ENCODE measurements around the gene CC2D2B.
"Not testable (repeated sequence)": the region's sequence is repeated elsewhere in the genome, so short reads cannot be mapped to it uniquely, and the experiment has no call there.

The CC2D2B gene

GRCh38 chr10:95907456-95908253 is at the start of gene CC2D2B:
Gene CC2D2B (plus strand): TSS chr10:95907975. CDS start chr10:95911324, 3,349 bp downstream.
- DNase-seq: peak; percentile 66

GRCh38 chr10:95860166-95860940 is 47.4 kb upstream of the CC2D2B start:
- DNase-seq: no peak

- DNase-seq: no peak
Measured at GRCh38 chr10:95861386-95861785, 46.4 kb upstream of the CC2D2B start.

- DNase-seq: peak; percentile 2
Measured at GRCh38 chr10:95864906-95865813, 42.6 kb upstream of the CC2D2B start.

GRCh38 chr10:95865814-95866466 is 41.8 kb upstream of the CC2D2B start:
- no peak for DNase-seq

- DNase-seq: no peak
Measured at GRCh38 chr10:95866467-95866842, 41.3 kb upstream of the CC2D2B start.

GRCh38 chr10:95867866-95868265 is 39.9 kb upstream of the CC2D2B start:
- no peak for DNase-seq

- DNase-seq: no peak
Measured at GRCh38 chr10:95872158-95872711, 35.5 kb upstream of the CC2D2B start.

GRCh38 chr10:95873139-95873538 is 34.6 kb upstream of the CC2D2B start:
- no peak for DNase-seq

GRCh38 chr10:95873651-95874050 is 34.1 kb upstream of the CC2D2B start:
- DNase-seq: no peak

- not testable (repeated sequence) for DNase-seq
Measured at GRCh38 chr10:95874783-95875182, 33.0 kb upstream of the CC2D2B start.

GRCh38 chr10:95876756-95877155 is 31.0 kb upstream of the CC2D2B start:
- DNase-seq: no peak

- DNase-seq: no peak
Measured at GRCh38 chr10:95877881-95878280, 29.9 kb upstream of the CC2D2B start.

GRCh38 chr10:95880704-95881103 is 27.1 kb upstream of the CC2D2B start:
- DNase-seq: no peak

- no peak for DNase-seq
Measured at GRCh38 chr10:95881316-95881715, 26.5 kb upstream of the CC2D2B start.

GRCh38 chr10:95889830-95890229 is 17.9 kb upstream of the CC2D2B start:
- DNase-seq: no peak

- DNase-seq: no peak
Measured at GRCh38 chr10:95896071-95896850, 11.5 kb upstream of the CC2D2B start.

- not testable (repeated sequence) for DNase-seq
Measured at GRCh38 chr10:95905897-95906580, 1.7 kb upstream of the CC2D2B start.

- DNase-seq: peak; percentile 15
Measured at GRCh38 chr10:95906677-95907455, 909 bp upstream of the CC2D2B start.

GRCh38 chr10:95908450-95908849 is 675 bp downstream of the CC2D2B start:
- DNase-seq: no peak
